ENCODE measurements around the gene HERPUD1. TPM values are rescaled to one million over a fixed set of nuclear protein-coding genes. Genes with fewer than 3 reads are reported as not detected.

HERPUD1 gene
- total and polyA plus RNA-seq, 2 of the 13 experiments (the other 11 are each of a cell fraction or from before 2014, with no cell fraction given): 96.2 to 323 TPM

DNA sequence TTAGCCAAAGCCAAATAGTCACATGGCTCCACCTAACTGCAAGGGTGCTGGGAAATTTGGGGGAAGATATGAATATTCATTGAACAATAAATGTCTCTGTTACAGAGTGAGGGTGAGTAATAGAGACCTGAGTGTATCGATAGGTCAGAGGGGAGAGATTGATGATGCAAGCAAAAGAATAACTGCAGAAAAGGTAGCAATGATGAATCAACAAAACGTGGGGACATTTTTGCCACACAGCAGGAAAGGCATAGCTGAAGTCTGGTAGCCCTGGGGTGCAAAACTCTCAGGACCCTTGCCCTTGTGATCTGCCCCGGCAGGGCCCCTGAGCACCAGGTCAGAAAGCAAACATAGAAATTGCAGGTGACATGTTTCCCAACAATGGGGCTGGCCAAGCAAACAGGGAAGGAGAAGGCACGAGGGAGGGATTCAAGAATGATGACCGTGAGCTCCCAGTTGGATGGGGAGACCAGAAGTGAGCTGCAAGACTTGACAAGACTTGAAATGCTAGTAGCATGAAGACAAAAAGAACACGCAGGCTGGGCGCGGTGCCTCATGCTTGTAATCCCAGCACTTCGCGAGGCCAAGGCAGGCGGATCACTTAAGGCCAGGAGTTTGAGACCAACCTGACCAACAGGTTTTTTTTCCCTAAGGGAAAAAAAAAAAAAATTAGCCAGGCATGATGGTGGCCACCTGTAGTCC is 12.7 kb upstream of the HERPUD1 start (continued):
- peak; percentile 90 for TF ChIP-seq REPIN1 (CRISPR knock-in tag; IDR thresholded peaks at IDR 0.05; ENCODE audit: borderline replicate concordance, low read depth)
- TF ChIP-seq ZNF713 (CRISPR knock-in tag; IDR thresholded peaks at IDR 0.05): peak; percentile 23; the same call in 1 of the 2 replicates
- TF ChIP-seq FOXA3 (CRISPR knock-in tag; IDR thresholded peaks at IDR 0.05): peak; percentile 94
- TF ChIP-seq HNRNPH1 (optimal IDR thresholded peaks at IDR 0.05; ENCODE audit: low read depth, low read length): no peak
- 0 out of 2 replicates have a peak, but pooled peaks have one; percentile 51 for TF ChIP-seq ZNF235 (CRISPR knock-in tag; IDR thresholded peaks at IDR 0.05; ENCODE audit: borderline replicate concordance)
- TF ChIP-seq TCF12 (IDR thresholded peaks at IDR 0.05): no peak
- TF ChIP-seq TCF12 (CRISPR knock-in tag; IDR thresholded peaks at IDR 0.05): peak; percentile 54; the same call in 1 of the 2 replicates
- TF ChIP-seq, protein P1, sequence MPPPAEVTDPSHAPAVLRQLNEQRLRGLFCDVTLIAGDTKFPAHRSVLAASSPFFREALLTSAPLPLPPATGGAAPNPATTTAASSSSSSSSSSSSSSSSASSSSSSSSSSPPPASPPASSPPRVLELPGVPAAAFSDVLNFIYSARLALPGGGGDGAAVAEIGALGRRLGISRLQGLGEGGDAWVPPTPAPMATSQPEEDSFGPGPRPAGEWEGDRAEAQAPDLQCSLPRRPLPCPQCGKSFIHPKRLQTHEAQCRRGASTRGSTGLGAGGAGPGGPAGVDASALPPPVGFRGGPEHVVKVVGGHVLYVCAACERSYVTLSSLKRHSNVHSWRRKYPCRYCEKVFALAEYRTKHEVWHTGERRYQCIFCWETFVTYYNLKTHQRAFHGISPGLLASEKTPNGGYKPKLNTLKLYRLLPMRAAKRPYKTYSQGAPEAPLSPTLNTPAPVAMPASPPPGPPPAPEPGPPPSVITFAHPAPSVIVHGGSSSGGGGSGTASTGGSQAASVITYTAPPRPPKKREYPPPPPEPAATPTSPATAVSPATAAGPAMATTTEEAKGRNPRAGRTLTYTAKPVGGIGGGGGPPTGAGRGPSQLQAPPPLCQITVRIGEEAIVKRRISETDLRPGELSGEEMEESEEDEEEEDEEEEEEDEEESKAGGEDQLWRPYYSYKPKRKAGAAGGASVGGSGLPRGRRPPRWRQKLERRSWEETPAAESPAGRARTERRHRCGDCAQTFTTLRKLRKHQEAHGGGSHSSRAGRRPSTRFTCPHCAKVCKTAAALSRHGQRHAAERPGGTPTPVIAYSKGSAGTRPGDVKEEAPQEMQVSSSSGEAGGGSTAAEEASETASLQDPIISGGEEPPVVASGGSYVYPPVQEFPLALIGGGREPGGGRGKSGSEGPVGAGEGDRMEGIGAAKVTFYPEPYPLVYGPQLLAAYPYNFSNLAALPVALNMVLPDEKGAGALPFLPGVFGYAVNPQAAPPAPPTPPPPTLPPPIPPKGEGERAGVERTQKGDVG (CRISPR knock-in tag; IDR thresholded peaks at IDR 0.05; ENCODE audit: borderline replicate concordance): peak; percentile 78; the same call in 1 of the 2 replicates
- TF ChIP-seq, protein P2, sequence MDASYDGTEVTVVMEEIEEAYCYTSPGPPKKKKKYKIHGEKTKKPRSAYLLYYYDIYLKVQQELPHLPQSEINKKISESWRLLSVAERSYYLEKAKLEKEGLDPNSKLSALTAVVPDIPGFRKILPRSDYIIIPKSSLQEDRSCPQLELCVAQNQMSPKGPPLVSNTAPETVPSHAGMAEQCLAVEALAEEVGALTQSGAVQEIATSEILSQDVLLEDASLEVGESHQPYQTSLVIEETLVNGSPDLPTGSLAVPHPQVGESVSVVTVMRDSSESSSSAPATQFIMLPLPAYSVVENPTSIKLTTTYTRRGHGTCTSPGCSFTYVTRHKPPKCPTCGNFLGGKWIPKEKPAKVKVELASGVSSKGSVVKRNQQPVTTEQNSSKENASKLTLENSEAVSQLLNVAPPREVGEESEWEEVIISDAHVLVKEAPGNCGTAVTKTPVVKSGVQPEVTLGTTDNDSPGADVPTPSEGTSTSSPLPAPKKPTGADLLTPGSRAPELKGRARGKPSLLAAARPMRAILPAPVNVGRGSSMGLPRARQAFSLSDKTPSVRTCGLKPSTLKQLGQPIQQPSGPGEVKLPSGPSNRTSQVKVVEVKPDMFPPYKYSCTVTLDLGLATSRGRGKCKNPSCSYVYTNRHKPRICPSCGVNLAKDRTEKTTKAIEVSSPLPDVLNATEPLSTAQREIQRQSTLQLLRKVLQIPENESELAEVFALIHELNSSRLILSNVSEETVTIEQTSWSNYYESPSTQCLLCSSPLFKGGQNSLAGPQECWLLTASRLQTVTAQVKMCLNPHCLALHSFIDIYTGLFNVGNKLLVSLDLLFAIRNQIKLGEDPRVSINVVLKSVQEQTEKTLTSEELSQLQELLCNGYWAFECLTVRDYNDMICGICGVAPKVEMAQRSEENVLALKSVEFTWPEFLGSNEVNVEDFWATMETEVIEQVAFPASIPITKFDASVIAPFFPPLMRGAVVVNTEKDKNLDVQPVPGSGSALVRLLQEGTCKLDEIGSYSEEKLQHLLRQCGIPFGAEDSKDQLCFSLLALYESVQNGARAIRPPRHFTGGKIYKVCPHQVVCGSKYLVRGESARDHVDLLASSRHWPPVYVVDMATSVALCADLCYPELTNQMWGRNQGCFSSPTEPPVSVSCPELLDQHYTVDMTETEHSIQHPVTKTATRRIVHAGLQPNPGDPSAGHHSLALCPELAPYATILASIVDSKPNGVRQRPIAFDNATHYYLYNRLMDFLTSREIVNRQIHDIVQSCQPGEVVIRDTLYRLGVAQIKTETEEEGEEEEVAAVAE (CRISPR knock-in tag; IDR thresholded peaks at IDR 0.05; ENCODE audit: borderline replicate concordance): 0 out of 2 replicates have a peak, but pooled peaks have one; percentile 29
- TF ChIP-seq PAX8 (CRISPR knock-in tag; IDR thresholded peaks at IDR 0.05; ENCODE audit: borderline replicate concordance): no peak
- peak; percentile 66; the same call in 1 of the 2 replicates for TF ChIP-seq ZNF3 (CRISPR knock-in tag; IDR thresholded peaks at IDR 0.05)
- TF ChIP-seq ZFP62 (CRISPR knock-in tag; IDR thresholded peaks at IDR 0.05): no peak
- TF ChIP-seq, protein P3, sequence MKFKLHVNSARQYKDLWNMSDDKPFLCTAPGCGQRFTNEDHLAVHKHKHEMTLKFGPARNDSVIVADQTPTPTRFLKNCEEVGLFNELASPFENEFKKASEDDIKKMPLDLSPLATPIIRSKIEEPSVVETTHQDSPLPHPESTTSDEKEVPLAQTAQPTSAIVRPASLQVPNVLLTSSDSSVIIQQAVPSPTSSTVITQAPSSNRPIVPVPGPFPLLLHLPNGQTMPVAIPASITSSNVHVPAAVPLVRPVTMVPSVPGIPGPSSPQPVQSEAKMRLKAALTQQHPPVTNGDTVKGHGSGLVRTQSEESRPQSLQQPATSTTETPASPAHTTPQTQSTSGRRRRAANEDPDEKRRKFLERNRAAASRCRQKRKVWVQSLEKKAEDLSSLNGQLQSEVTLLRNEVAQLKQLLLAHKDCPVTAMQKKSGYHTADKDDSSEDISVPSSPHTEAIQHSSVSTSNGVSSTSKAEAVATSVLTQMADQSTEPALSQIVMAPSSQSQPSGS (CRISPR knock-in tag; IDR thresholded peaks at IDR 0.05): peak; percentile 87
- TF ChIP-seq ZNF430 (CRISPR knock-in tag; IDR thresholded peaks at IDR 0.05): peak; percentile 70; the same call in 1 of the 2 replicates
- TF ChIP-seq POGZ (CRISPR knock-in tag; IDR thresholded peaks at IDR 0.05): peak; percentile 95
- TF ChIP-seq, protein P4, sequence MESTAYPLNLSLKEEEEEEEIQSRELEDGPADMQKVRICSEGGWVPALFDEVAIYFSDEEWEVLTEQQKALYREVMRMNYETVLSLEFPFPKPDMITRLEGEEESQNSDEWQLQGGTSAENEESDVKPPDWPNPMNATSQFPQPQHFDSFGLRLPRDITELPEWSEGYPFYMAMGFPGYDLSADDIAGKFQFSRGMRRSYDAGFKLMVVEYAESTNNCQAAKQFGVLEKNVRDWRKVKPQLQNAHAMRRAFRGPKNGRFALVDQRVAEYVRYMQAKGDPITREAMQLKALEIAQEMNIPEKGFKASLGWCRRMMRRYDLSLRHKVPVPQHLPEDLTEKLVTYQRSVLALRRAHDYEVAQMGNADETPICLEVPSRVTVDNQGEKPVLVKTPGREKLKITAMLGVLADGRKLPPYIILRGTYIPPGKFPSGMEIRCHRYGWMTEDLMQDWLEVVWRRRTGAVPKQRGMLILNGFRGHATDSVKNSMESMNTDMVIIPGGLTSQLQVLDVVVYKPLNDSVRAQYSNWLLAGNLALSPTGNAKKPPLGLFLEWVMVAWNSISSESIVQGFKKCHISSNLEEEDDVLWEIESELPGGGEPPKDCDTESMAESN (CRISPR knock-in tag; conservative IDR thresholded peaks at IDR 0.05): peak; percentile 81
- TF ChIP-seq ZNF124 (CRISPR knock-in tag; IDR thresholded peaks at IDR 0.05): peak; percentile 83; the same call in 1 of the 2 replicates
- peak; percentile 92 for TF ChIP-seq ZNF350 (CRISPR knock-in tag; IDR thresholded peaks at IDR 0.05; ENCODE audit: borderline replicate concordance, low read depth)
